ENCODE data around the gene OVOL1.

OVOL1 gene

GRCh38 chr11:65776710-65777141, 10.1 kb upstream of the OVOL1 start:
- no peak overlapping the region for H3K4me3 ChIP-seq (ENCODE audit: low read depth, low read length)
- in situ Hi-C loops (cut with HindIII; ENCODE audit: low sequenced_read_pairs): no loop called here
- DNase-seq (ENCODE audit: low read depth, low spot score): no peak
- TF ChIP-seq, protein P1, sequence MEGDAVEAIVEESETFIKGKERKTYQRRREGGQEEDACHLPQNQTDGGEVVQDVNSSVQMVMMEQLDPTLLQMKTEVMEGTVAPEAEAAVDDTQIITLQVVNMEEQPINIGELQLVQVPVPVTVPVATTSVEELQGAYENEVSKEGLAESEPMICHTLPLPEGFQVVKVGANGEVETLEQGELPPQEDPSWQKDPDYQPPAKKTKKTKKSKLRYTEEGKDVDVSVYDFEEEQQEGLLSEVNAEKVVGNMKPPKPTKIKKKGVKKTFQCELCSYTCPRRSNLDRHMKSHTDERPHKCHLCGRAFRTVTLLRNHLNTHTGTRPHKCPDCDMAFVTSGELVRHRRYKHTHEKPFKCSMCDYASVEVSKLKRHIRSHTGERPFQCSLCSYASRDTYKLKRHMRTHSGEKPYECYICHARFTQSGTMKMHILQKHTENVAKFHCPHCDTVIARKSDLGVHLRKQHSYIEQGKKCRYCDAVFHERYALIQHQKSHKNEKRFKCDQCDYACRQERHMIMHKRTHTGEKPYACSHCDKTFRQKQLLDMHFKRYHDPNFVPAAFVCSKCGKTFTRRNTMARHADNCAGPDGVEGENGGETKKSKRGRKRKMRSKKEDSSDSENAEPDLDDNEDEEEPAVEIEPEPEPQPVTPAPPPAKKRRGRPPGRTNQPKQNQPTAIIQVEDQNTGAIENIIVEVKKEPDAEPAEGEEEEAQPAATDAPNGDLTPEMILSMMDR (IDR thresholded peaks at IDR 0.05; ENCODE audit: low read depth, low read length): no peak

GRCh38 chr11:65777241-65777640, 9.6 kb upstream of the OVOL1 start:
- in situ Hi-C loops (cut with HindIII; ENCODE audit: low sequenced_read_pairs): no loop called here
- no peak for DNase-seq (ENCODE audit: low read depth, low spot score)
- no peak overlapping the region for H3K4me3 ChIP-seq (ENCODE audit: low read depth, low read length)
- TF ChIP-seq, protein P1 (IDR thresholded peaks at IDR 0.05; ENCODE audit: low read depth, low read length): no peak

DNA sequence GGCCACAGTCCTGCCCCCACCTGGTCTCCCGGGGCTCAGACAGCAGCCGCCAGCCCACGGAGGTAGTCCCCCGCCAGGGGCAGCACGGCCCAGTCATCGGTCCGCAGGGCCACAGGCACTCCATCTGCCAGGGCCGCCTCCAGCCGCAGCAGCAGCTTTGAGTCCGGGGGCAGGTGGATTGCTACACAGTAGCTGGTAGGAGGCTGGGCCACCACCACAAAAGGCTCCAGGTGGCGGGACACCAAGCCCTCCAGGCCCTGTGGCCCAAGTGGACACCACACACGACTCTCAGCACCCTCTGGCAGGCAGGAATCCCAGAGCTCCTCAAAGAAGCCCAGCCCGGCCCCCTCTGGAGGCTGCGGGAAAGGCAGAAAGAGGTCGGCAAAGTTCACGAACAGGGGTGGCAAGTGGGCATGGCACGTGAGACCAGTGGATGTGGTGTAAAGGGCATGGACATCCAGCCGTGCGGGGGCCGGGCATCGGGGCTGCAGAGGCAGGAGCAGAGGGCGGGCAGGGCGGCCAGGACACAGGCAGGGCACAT, 9.0 kb upstream of the OVOL1 start:
- TF ChIP-seq, protein P1 (IDR thresholded peaks at IDR 0.05; ENCODE audit: low read depth, low read length): no peak
- H3K4me3 ChIP-seq (ENCODE audit: low read depth, low read length): no peak overlapping the region
- in situ Hi-C loops (cut with HindIII; ENCODE audit: low sequenced_read_pairs): no loop called here
- DNase-seq (ENCODE audit: low read depth, low spot score): no peak

- DNase-seq (ENCODE audit: low read depth, low spot score): no peak
- no peak overlapping the region for H3K4me3 ChIP-seq (ENCODE audit: low read depth, low read length)
- TF ChIP-seq, protein P1 (IDR thresholded peaks at IDR 0.05; ENCODE audit: low read depth, low read length): no peak
- in situ Hi-C loops (cut with HindIII; ENCODE audit: low sequenced_read_pairs): no loop called here
Observed at GRCh38 chr11:65778431-65778900, 8.4 kb upstream of the OVOL1 start.

- TF ChIP-seq, protein P1 (IDR thresholded peaks at IDR 0.05; ENCODE audit: low read depth, low read length): no peak
- H3K4me3 ChIP-seq (ENCODE audit: low read depth, low read length): peak overlapping the region; percentile 53
- in situ Hi-C loops (cut with HindIII; ENCODE audit: low sequenced_read_pairs): no loop called here
- no peak for DNase-seq (ENCODE audit: low read depth, low spot score)
Observed at GRCh38 chr11:65778901-65779668, 7.8 kb upstream of the OVOL1 start.

GRCh38 chr11:65779669-65779918, 7.3 kb upstream of the OVOL1 start:
- in situ Hi-C loops (cut with HindIII; ENCODE audit: low sequenced_read_pairs): no loop called here
- peak overlapping the region; percentile 53 for H3K4me3 ChIP-seq (ENCODE audit: low read depth, low read length)
- no peak for DNase-seq (ENCODE audit: low read depth, low spot score)
- TF ChIP-seq, protein P1 (IDR thresholded peaks at IDR 0.05; ENCODE audit: low read depth, low read length): no peak
